BLaER1 treated with 17β-estradiol and CSF1 and Interleukin-3, amounts not matched to agents 10 nM and 100 nM (cell line): ENCODE results near the gene LRRC25.

Experiments
- H3K27ac ChIP-seq, 11 experiments: shearing (Covaris generic); formaldehyde crosslinking; 2 replicates each; pipeline ENCODE4 v1.8.1; 2022
- H3K27me3 ChIP-seq, 11 experiments: shearing (Covaris generic); formaldehyde crosslinking; 2 replicates each; pipeline ENCODE4 v1.8.1; 2022
- H3K36me3 ChIP-seq, 11 experiments: shearing (Covaris generic); formaldehyde crosslinking; 2 replicates each; pipeline ENCODE4 v1.8.1; 2022
- H3K4me1 ChIP-seq, 10 experiments: shearing (Covaris generic); formaldehyde crosslinking; 2 replicates each; pipeline ENCODE4 v1.8.1; 2022
- H3K4me2 ChIP-seq, 11 experiments: shearing (Covaris generic); formaldehyde crosslinking; 2 replicates each; pipeline ENCODE4 v1.8.1; 2022
- H3K4me3 ChIP-seq, 10 experiments: shearing (Covaris generic); formaldehyde crosslinking; 2 replicates each; pipeline ENCODE4 v1.8.1; 2022
- H3K9ac ChIP-seq, 11 experiments: shearing (Covaris generic); formaldehyde crosslinking; 2 replicates each; pipeline ENCODE4 v1.8.1; 2022
- H3K9me3 ChIP-seq, 11 experiments: shearing (Covaris generic); formaldehyde crosslinking; replicated peaks in 1 of 11; 2 replicates each; pipeline ENCODE4 v1.8.1; 2022
- H4K20me1 ChIP-seq, 11 experiments: shearing (Covaris generic); formaldehyde crosslinking; 2 replicates each; pipeline ENCODE4 v1.8.1; 2022
- Cebpa-rat ChIP-seq, 11 experiments: shearing (Covaris generic); IDR thresholded peaks; 2 replicates each; pipeline ENCODE4 v1.8.1; 2022

The LRRC25 gene

DNA sequence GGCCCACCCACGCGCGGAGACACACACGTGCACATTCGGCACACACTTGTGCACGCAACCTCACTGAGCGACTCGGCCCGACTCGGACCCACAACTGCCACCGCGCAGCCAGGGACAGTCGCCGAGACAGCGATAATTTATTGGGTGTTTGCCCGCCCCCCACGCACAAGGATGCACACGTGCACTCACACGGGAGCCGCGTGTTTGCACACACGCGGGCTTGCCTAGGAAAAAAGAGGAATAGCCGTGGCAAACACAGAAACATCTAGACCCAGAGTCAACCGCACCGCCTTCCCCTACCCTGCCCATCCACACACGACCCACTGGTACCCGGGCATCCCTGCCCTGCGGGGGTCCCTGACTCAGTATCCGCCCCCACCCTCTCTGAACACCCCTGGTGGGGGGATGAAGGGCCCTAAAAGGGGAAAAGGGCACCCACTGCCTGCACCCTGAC lies 20.6 kb upstream of the LRRC25 start:
- Histone ChIP-seq H3K27ac (peak overlapping the region; percentile 88 to 100 (median 95); a peak in 21 of 22 replicates), H3K4me1 (peaks cover 70 to 88% (median 85%) of the 10 kb centered on the region in 10 experiments), H3K9ac (peak overlapping the region; percentile 82 to 98 (median 92); a peak in 21 of 22 replicates), H3K4me3 (peak overlapping the region in 7 of 10 experiments; percentile 44 to 98 (median 54); a peak in 12 of 20 replicates), H3K9me3 (no peaks in the 10 kb centered on the region), H3K4me2 (peak overlapping the region; percentile 91 to 98 (median 95)), H4K20me1 (peaks cover 26 to 34% (median 30%) of the 10 kb centered on the region in 11 experiments), H3K36me3 (peaks cover 0 to 12% (median 0%) of the 10 kb centered on the region in 11 experiments; a peak in 6 of 22 replicates), H3K27me3 (no peaks in the 10 kb centered on the region)
- TF ChIP-seq Cebpa-rat (IDR thresholded peaks at IDR 0.05) = no peak

GRCh38 chr19:18417250-18418028 lies 20.0 kb upstream of the LRRC25 start:
- Histone ChIP-seq H3K9me3 (no peaks in the 10 kb centered on the region), H3K27me3 (no peaks in the 10 kb centered on the region), H3K4me3 (peak overlapping the region; percentile 26 to 98 (median 52)), H3K9ac (peak overlapping the region; percentile 82 to 98 (median 92)), H3K4me2 (peak overlapping the region; percentile 91 to 98 (median 95)), H3K27ac (peak overlapping the region; percentile 88 to 100 (median 95)), H3K36me3 (peaks cover 0 to 5% (median 0%) of the 10 kb centered on the region in 11 experiments; a peak in 6 of 22 replicates), H3K4me1 (peaks cover 64 to 87% (median 79%) of the 10 kb centered on the region in 10 experiments), H4K20me1 (peaks cover 20 to 28% (median 24%) of the 10 kb centered on the region in 11 experiments)
- TF ChIP-seq Cebpa-rat (IDR thresholded peaks at IDR 0.05) = no peak

- peak overlapping the region; percentile 82 to 98 (median 92) for H3K9ac ChIP-seq
These were observed 19.4 kb upstream of the LRRC25 start for GRCh38 chr19:18416778-18417249.

DNA sequence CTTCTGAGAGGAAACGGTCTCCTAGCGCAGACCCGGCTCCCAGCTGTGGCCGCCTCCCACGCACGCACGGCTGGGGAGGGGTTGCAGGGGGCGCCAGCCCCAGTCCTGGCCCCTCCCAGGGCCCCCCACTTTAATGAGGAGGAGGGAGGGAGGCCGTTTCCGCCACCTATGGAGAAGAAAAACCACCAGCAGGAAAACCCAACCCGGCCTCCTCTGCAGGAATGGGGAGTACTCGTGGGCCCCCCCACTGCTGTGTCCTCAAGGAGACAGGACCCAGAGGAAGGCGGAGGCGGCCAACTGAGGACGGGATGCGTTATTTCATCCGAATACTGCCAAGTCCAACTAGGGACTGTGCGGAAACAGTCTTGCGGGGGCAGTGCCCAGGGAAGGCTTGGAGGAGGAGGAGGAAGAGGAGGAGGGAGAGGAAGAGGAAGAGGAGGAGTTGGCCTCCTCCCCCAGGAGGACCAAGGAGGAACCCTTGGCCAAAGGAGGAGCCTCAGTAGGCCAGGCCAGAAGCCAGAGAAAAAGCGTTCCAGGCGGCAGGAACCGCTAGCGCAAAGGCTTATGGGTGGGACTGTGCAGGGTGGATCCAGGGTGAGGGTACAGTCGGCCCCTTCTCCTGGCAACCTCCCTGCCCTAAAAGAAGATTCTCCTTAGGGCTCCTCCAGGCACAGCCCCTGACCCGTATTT lies 17.9 kb upstream of the LRRC25 start:
- no peak for TF ChIP-seq Cebpa-rat (IDR thresholded peaks at IDR 0.05)
- Histone ChIP-seq H3K4me1 (peaks cover 42 to 70% (median 59%) of the 10 kb centered on the region in 10 experiments), H3K36me3 (no peaks in the 10 kb centered on the region), H3K27ac (peak overlapping the region; percentile 88 to 100 (median 95)), H3K4me2 (peak overlapping the region; percentile 91 to 98 (median 95)), H3K4me3 (peak overlapping the region; percentile 45 to 69 (median 55)), H3K9ac (peak overlapping the region; percentile 82 to 98 (median 92)), H3K9me3 (no peaks in the 10 kb centered on the region), H4K20me1 (peaks cover 0 to 6% (median 3%) of the 10 kb centered on the region in 11 experiments; a peak in 17 of 22 replicates), H3K27me3 (no peaks in the 10 kb centered on the region)

More at GRCh38 chr19:18416778-18417249, 19.4 kb upstream of the LRRC25 start:
- H3K27me3 ChIP-seq = no peaks in the 10 kb centered on the region
- peak overlapping the region; percentile 91 to 98 (median 95) for H3K4me2 ChIP-seq
- H3K4me1 ChIP-seq = peaks cover 57 to 82% (median 73%) of the 10 kb centered on the region in 10 experiments
- H3K36me3 ChIP-seq = no peaks in the 10 kb centered on the region
- peak overlapping the region; percentile 37 to 98 (median 56) for H3K4me3 ChIP-seq
- no peak for TF ChIP-seq Cebpa-rat (IDR thresholded peaks at IDR 0.05)
- peak overlapping the region; percentile 88 to 100 (median 95) for H3K27ac ChIP-seq
- no peaks in the 10 kb centered on the region for H3K9me3 ChIP-seq
- H4K20me1 ChIP-seq = peaks cover 14 to 21% (median 18%) of the 10 kb centered on the region in 11 experiments; a peak in 20 of 22 replicates

DNA sequence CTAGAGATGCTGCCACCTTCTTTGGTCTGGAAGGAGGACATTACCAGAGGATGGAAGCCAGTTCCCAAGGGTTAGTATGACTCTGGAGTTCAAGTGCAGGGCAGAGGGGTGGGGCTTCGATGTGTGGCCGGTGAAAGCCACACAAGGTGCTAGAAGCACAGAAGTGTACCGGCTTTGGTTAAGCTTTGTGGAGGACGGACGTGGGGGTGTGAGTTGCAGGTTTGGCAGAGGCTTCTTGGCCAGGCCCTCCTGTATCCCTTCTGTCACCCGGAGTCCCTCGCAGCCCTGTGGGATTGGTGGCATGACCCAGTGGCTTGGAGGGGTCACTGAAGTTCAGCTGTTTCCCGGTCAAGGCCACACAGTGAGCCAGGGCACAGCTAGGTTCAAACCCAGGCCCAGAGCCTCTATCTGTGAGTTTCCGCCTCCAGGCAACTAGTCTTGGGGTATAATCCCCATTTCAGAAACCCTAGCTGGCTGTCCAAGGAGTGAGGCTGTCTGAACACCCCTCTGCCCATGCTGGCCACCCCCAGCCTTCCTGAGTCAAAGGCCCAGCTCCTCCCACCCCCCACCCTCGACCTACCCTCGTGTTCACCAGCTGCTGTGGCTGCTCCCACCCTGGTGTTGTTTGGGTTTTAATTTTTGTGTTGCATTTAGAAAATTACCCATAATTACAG lies 17.2 kb upstream of the LRRC25 start:
- H3K27ac ChIP-seq = peak overlapping the region; percentile 88 to 100 (median 95)
- peak overlapping the region; percentile 82 to 98 (median 92) for H3K9ac ChIP-seq
- no peaks in the 10 kb centered on the region; a peak in 1 of 22 replicates for H4K20me1 ChIP-seq
- H3K4me3 ChIP-seq = peak overlapping the region; percentile 45 to 69 (median 55)
- H3K4me2 ChIP-seq = peak overlapping the region; percentile 91 to 98 (median 95)
- peaks cover 42 to 77% (median 62%) of the 10 kb centered on the region in 10 experiments for H3K4me1 ChIP-seq
- H3K9me3 ChIP-seq = no peaks in the 10 kb centered on the region
- H3K36me3 ChIP-seq = no peaks in the 10 kb centered on the region
- TF ChIP-seq Cebpa-rat (IDR thresholded peaks at IDR 0.05) = no peak
- H3K27me3 ChIP-seq = peaks cover 0 to 2% (median 0%) of the 10 kb centered on the region in 11 experiments; a peak in 3 of 22 replicates

- Histone ChIP-seq H3K4me1 (peaks cover 41 to 77% (median 61%) of the 10 kb centered on the region in 10 experiments), H3K9me3 (no peaks in the 10 kb centered on the region), H3K27me3 (peaks cover 0 to 13% (median 0%) of the 10 kb centered on the region in 11 experiments; a peak in 5 of 22 replicates), H3K4me3 (no peak overlapping the region), H3K36me3 (no peaks in the 10 kb centered on the region), H3K9ac (no peak overlapping the region), H3K27ac (no peak overlapping the region), H3K4me2 (no peak overlapping the region), H4K20me1 (no peaks in the 10 kb centered on the region; a peak in 1 of 22 replicates)
- no peak for TF ChIP-seq Cebpa-rat (IDR thresholded peaks at IDR 0.05)
These were observed 15.3 kb upstream of the LRRC25 start for GRCh38 chr19:18412610-18413239.

DNA sequence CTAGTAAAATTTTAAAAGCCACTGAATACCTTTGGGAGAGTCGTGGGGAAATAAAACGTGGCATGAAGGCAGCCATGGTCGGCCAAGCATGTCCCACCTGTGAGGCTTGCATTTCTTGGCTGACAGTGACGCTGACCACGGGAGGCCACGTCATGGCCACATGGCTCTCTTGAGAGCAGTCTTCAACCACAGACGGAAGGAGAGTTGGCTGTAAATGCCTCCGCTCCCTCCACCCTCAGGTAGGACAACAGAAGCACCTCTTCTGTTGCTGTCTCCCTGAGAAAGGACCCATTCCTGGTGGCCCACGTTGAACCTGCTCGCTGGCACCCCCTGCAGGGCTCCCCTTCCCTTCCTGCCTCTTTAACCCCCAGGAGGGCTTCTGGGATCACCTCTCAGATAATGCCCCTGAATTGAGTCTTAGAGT lies 10.6 kb upstream of the LRRC25 start:
- H4K20me1 ChIP-seq = no peaks in the 10 kb centered on the region; a peak in 1 of 22 replicates
- H3K4me2 ChIP-seq = peak overlapping the region; percentile 63 to 88 (median 77)
- no peaks in the 10 kb centered on the region for H3K36me3 ChIP-seq
- H3K4me1 ChIP-seq = peaks cover 31 to 48% (median 37%) of the 10 kb centered on the region in 10 experiments
- TF ChIP-seq Cebpa-rat (IDR thresholded peaks at IDR 0.05) = peak in 1 of 11 experiments; percentile 65; a peak in 1 of 22 replicates
- peaks cover 0 to 13% (median 5%) of the 10 kb centered on the region in 11 experiments; a peak in 5 of 22 replicates for H3K27me3 ChIP-seq
- H3K9me3 ChIP-seq = no peaks in the 10 kb centered on the region
- H3K9ac ChIP-seq = peak overlapping the region in 2 of 11 experiments; percentile 10 to 20; a peak in 1 of 22 replicates
- H3K4me3 ChIP-seq = no peak overlapping the region
- peak overlapping the region in 2 of 11 experiments; percentile 5 to 37; a peak in 4 of 22 replicates for H3K27ac ChIP-seq
